Testis (tissue), 2 donors: ENCODE measurements around the gene RASSF7.

ENCODE experiments used
- POLR2A ChIP-seq: fragments of 450-650 bp; IDR thresholded peaks from one replicate; pipeline ENCODE4 v1.6.1; 2017; ENCODE audit warnings: antibody characterized with exemption, mild to moderate bottlenecking, moderate library complexity
- TF ChIP-seq, protein P1 (sequence below), 3 experiments: fragments of 450-650 bp in 2 of 3; fragments of 200-600 bp in 1 of 3; sonication (generic) in 1 of 3; IDR thresholded peaks; one replicate each; pipeline ENCODE4 v1.5.1; 2016 to 2019; ENCODE audit warnings: antibody characterized with exemption in 3 of 3, mild to moderate bottlenecking in 2 of 3, moderate library complexity in 1 of 3

DNA sequence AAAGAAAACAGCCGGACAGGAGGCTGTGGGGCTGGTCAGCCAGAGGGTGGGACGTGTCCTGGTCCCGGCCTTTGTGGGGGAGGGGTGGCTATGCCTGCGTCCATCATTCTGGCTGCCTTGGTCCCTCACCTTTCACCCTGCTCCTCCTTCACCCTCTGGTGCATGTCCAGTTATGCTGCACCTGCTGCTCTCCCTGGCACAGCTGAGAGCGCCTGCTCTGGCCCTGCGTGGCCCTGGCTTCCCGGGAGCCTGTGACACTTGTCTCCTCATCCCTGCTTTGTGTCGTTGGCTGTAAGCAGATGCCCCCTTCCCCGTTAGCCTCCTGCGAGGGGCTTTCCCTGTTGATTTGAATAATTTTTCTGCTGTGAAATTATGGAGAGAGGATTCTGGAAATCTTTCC, 32.1 kb downstream of the RASSF7 start:
- TF ChIP-seq, protein P1, sequence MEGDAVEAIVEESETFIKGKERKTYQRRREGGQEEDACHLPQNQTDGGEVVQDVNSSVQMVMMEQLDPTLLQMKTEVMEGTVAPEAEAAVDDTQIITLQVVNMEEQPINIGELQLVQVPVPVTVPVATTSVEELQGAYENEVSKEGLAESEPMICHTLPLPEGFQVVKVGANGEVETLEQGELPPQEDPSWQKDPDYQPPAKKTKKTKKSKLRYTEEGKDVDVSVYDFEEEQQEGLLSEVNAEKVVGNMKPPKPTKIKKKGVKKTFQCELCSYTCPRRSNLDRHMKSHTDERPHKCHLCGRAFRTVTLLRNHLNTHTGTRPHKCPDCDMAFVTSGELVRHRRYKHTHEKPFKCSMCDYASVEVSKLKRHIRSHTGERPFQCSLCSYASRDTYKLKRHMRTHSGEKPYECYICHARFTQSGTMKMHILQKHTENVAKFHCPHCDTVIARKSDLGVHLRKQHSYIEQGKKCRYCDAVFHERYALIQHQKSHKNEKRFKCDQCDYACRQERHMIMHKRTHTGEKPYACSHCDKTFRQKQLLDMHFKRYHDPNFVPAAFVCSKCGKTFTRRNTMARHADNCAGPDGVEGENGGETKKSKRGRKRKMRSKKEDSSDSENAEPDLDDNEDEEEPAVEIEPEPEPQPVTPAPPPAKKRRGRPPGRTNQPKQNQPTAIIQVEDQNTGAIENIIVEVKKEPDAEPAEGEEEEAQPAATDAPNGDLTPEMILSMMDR (IDR thresholded peaks at IDR 0.05), result no peak
- no peak for TF ChIP-seq POLR2A
